Measurements from ENCODE around the gene ABCC5. TPM values are rescaled to one million over a fixed set of nuclear protein-coding genes. Genes with fewer than 3 reads are reported as not detected.

Gene ABCC5
- total and polyA plus RNA-seq, 2 of the 8 experiments (the other 6 are each of a cell fraction or from before 2014, with no cell fraction given): 25.3 to 40.8 TPM

GRCh38 chr3:183922421-183922820 is 95.3 kb downstream of the ABCC5 start:
- no peaks in the 10 kb centered on the region for H3K79me2 ChIP-seq (ENCODE audit: control insufficient read depth in 1 of 2, insufficient read depth in 2 of 2, low read length in 2 of 2)
- no peak overlapping the region for H2BK5ac ChIP-seq (ENCODE audit: low read depth, low read length)
- no peak overlapping the region for H3K4me3 ChIP-seq (ENCODE audit: extremely low read depth in 1 of 4, insufficient read depth in 2 of 4, low read depth in 3 of 4, low read length in 4 of 4)
- H3K4me1 ChIP-seq (replicated peaks in 1 of 4; ENCODE audit: control insufficient read depth in 3 of 4, insufficient read depth in 4 of 4, low read length in 3 of 4): no peaks in the 10 kb centered on the region
- CTCF ChIA-PET (ENCODE audit: partially characterized antibody): interaction anchor here (0.6 to 1.9 kb wide), 4 partner anchors 12 to 351 kb away, joined by 3 to 4 read pairs (median 4); no protein-coding TSS in a partner anchor
- H2BK12ac ChIP-seq (ENCODE audit: low read depth, low read length): no peak overlapping the region
- H3K23ac ChIP-seq (ENCODE audit: insufficient read length): no peak overlapping the region
- peaks cover 0 to 28% (median 15%) of the 10 kb centered on the region in 4 experiments; a peak in 7 of 8 replicates for H3K36me3 ChIP-seq (ENCODE audit: control insufficient read depth in 2 of 4, insufficient read depth in 4 of 4, low read length in 3 of 4)
- no peak overlapping the region for H2AK5ac ChIP-seq (ENCODE audit: low read depth, low read length)
- no peak overlapping the region; the same call in 1 of the 2 replicates for H4K8ac ChIP-seq (ENCODE audit: extremely low read depth, insufficient read depth, low read length)
- no peak overlapping the region for H3K14ac ChIP-seq (ENCODE audit: insufficient read length)
- H3K9me3 ChIP-seq (ENCODE audit: insufficient read depth in 2 of 2, low read depth in 1 of 2, low read length in 1 of 2): no peaks in the 10 kb centered on the region
- no peak overlapping the region for H3K27ac ChIP-seq (ENCODE audit: low read depth, low read length)
- H3K23me2 ChIP-seq (ENCODE audit: low read depth, low read length): no peaks in the 10 kb centered on the region
- no peaks in the 10 kb centered on the region for H3K27me3 ChIP-seq (replicated peaks in 1 of 4; ENCODE audit: control insufficient read depth in 3 of 4, extremely low read depth in 1 of 4, insufficient read depth in 3 of 4, low read length in 3 of 4)
- no peak overlapping the region for H3K4ac ChIP-seq (replicated peaks; ENCODE audit: insufficient read length, low read depth, low read length)
- no peak overlapping the region for H2BK15ac ChIP-seq (ENCODE audit: low read length)
- FAIRE-seq (no peak), DNase-seq (ENCODE audit: low read depth in 1 of 2, low spot score in 2 of 2) (no peak)
- 92% methylated on average over 4 of the region's 4 CpGs; no CpG with 5 or more reads in 1 of the 2 experiments for WGBS, 2 experiments (ENCODE audit: extremely low coverage in 1 of 2, insufficient coverage in 1 of 2, insufficient read length in 1 of 2, insufficient replicate concordance in 2 of 2, low coverage in 1 of 2, low lambda C conversion rate in 2 of 2, missing lambda C conversion rate in 1 of 2)
- H4K5ac ChIP-seq (ENCODE audit: insufficient read length, low read depth, low read length): no peak overlapping the region
- no peak overlapping the region for H3K9ac ChIP-seq (replicated peaks in 1 of 4; ENCODE audit: extremely low read depth in 1 of 4, low read depth in 3 of 4, low read length in 3 of 4)
- H2BK120ac ChIP-seq (replicated peaks; ENCODE audit: low read depth, low read length): no peak overlapping the region
- H2AFZ ChIP-seq (ENCODE audit: low read length): no peak overlapping the region
- H3K4me2 ChIP-seq (ENCODE audit: insufficient read depth in 1 of 2, low read depth in 2 of 2, low read length in 2 of 2): no peak overlapping the region
- POLR2A ChIA-PET (ENCODE audit: partially characterized antibody): no interaction called here
- no peak overlapping the region for H3K18ac ChIP-seq (ENCODE audit: extremely low read depth, low read length)
- no peak overlapping the region for H2BK20ac ChIP-seq (ENCODE audit: low read length)
- H4K91ac ChIP-seq (replicated peaks; ENCODE audit: insufficient read length, low read length): no peak overlapping the region
- H3K79me1 ChIP-seq (ENCODE audit: low read depth, low read length): no peaks in the 10 kb centered on the region
- H3K56ac ChIP-seq (replicated peaks; ENCODE audit: insufficient read length, low read depth, low read length): no peak overlapping the region
- H4K20me1 ChIP-seq (replicated peaks in 1 of 2; ENCODE audit: control insufficient read depth in 1 of 2, insufficient read depth in 2 of 2, low read length in 2 of 2): no peaks in the 10 kb centered on the region
- no peak for TF ChIP-seq KDM1A (IDR thresholded peaks at IDR 0.05; ENCODE audit: borderline replicate concordance, low read length)
- TF ChIP-seq HDAC2 (IDR thresholded peaks at IDR 0.05; ENCODE audit: borderline replicate concordance in 1 of 2, low read depth in 2 of 2, low read length in 2 of 2): no peak
- no peak for TF ChIP-seq MAX (IDR thresholded peaks at IDR 0.05)
- TF ChIP-seq BRCA1 (IDR thresholded peaks at IDR 0.05; ENCODE audit: low read depth, low read length): no peak
- TF ChIP-seq ZNF274 (IDR thresholded peaks at IDR 0.05; ENCODE audit: borderline replicate concordance, extremely low read depth, low read length): no peak
- TF ChIP-seq ASH2L (IDR thresholded peaks at IDR 0.05; ENCODE audit: low read length): no peak
- no peak for TF ChIP-seq SIRT6 (IDR thresholded peaks at IDR 0.05; ENCODE audit: low read length)
- TF ChIP-seq CBX8 (IDR thresholded peaks at IDR 0.05; ENCODE audit: borderline replicate concordance, low read depth, low read length): no peak
- TF ChIP-seq CREB1 (IDR thresholded peaks at IDR 0.05): no peak
- no peak for TF ChIP-seq CTCF (IDR thresholded peaks at IDR 0.05; ENCODE audit: control extremely low read depth in 1 of 3, insufficient read depth in 1 of 3, low read depth in 1 of 3, low read length in 3 of 3)
- no peak for TF ChIP-seq POLR2AphosphoS5 (IDR thresholded peaks at IDR 0.05; ENCODE audit: low read depth, low read length)
- TF ChIP-seq PHF8 (conservative IDR thresholded peaks at IDR 0.05; ENCODE audit: low read depth, low read length): no peak

Measured in H1 (cell line).